ENCODE results near the gene AKAP1.

DNA sequence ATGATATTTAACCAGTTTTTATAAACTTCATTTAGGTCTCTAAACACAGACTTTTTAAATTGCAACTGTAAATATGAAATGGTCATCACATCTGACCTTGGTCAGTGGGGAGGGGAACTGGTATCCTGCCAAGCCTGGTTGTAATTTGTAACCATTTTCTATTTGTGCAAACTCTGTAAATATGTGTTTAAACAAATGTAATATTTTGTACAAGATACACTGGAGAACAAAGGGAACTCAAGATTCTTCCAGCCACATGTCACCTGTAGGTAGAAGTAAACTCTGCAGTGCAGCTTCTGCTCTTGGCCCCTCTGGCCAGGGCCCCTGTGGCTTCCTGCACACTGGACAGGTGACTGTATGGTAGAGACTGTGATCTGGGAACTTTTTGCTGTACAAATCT is 35.8 kb downstream of the AKAP1 start:
- TF ChIP-seq SP1 (IDR thresholded peaks at IDR 0.05) (no peak), GABPA (IDR thresholded peaks at IDR 0.05 in 1 of 2, conservative IDR thresholded peaks at IDR 0.05 in 1 of 2) (no peak)
- TF ChIP-seq, protein P1, sequence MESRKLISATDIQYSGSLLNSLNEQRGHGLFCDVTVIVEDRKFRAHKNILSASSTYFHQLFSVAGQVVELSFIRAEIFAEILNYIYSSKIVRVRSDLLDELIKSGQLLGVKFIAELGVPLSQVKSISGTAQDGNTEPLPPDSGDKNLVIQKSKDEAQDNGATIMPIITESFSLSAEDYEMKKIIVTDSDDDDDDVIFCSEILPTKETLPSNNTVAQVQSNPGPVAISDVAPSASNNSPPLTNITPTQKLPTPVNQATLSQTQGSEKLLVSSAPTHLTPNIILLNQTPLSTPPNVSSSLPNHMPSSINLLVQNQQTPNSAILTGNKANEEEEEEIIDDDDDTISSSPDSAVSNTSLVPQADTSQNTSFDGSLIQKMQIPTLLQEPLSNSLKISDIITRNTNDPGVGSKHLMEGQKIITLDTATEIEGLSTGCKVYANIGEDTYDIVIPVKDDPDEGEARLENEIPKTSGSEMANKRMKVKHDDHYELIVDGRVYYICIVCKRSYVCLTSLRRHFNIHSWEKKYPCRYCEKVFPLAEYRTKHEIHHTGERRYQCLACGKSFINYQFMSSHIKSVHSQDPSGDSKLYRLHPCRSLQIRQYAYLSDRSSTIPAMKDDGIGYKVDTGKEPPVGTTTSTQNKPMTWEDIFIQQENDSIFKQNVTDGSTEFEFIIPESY (IDR thresholded peaks at IDR 0.05): no peak
